ENCODE measurements around the gene DAPK2.
"Not testable (repeated sequence)": the region's sequence is repeated elsewhere in the genome, so short reads cannot be mapped to it uniquely, and the experiment has no call there.

DAPK2 gene

DNA sequence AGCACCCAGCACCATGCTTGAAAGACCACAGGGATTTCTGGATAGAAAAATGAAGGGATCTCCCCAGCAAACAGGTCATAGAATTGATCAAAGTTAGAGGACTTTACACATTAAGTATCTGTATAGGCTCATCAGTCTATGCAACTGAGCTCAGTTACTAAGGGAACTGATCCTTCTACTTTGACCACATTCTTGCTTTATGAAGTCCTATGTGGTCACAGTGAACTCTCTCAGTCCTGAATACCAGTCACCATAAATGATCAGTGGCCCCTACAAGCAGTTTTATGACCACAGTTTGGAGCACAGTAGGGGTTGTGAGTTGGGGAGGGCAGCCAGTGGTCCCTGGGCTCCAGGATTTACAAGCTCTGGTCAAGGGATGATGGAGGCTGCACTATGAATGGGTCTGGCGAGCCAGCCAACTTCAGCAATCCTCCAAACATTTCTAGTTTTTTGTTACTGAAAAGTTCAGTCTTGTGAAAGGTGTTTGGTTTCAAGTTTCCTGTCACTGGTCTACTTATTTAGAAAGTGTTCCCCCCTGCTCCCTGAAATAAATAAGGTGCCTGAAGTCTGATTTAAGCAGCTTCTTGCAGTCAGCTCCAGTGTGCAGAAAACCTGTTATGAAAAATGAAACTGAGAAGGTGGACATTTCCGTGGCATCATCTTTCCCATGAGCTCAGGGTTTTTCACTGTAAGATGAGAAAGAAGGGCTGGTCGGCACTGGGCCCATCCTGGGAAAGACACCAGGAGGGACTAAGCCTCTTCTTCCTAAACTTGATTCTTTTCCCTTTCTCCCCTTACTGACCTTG lies 75.5 kb downstream of the DAPK2 start:
- no peak for DNase-seq

DNA sequence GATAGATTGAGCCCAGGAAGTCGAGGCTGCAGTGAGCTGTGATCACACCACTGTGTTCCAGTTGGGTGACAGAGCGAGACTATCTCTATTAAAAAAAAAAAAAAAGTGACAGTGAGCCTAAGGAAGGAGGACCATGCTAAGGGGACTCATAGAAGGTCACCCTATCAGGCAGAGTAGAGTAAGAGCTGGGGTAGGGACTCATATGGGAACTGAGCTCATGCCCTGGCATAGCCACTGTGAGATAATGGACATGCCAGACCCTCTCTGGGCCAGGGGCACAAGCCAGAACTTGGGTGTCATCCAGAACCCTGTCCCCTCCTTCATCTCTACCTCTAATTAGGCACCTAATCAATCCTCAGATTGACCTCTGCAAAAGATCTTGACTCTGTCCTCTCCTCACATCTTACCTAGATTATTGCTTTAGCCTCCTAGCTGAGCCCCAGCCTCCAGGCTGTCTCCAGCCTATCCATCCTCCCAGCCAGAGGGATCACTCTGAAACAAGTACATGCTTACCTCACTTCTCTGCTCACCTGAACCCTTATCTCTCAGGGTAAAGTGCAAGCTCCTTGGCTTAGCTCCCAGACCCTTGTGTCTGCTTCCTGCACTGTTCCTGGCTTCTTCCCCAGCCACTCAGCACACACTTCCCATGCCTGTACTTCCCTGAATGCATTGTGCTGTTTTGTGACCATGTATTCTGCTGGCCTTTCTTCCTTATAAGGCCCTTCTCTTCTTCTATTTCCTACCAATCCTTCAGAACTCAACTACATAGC lies 76.4 kb downstream of the DAPK2 start:
- no peak for DNase-seq

DNA sequence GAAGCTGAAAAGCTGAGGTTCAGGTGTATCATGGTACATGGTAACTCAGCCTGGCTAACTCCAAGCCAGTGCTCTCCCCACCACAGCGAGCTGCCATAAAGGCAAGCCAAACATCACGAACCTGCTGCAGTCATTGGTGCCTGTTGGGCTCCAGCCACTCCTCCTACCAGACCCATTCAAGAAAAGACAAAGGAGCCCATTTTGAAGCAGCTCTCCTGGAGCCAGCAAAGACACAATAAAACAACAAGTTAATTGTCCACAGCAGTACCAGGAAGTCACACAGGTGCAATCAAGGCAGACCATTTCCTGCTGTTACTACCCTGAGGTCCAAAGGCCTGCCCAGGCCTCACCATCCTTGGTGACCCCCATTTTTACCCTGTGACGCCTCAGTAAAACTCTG lies 77.6 kb downstream of the DAPK2 start:
- DNase-seq: no peak

DNA sequence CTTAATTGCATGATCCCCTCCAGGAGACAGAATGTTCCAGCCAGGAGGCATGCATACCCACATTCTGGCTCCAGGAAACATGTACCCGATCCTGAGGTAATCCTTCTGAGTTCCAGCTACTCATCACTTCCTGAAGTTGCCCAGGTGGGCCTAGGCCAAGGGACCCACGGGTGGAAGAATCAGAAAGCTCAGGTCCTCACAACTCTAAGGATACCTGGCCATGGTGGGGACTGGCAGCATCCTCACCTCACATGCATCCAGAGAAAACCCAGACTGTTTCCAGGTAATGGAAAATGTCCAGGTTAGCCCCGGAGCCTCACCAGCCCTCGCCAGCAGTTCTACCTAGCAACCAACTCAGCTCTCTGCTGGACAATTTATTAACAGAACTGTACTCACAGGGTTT lies 78.2 kb downstream of the DAPK2 start:
- no peak for DNase-seq

DNA sequence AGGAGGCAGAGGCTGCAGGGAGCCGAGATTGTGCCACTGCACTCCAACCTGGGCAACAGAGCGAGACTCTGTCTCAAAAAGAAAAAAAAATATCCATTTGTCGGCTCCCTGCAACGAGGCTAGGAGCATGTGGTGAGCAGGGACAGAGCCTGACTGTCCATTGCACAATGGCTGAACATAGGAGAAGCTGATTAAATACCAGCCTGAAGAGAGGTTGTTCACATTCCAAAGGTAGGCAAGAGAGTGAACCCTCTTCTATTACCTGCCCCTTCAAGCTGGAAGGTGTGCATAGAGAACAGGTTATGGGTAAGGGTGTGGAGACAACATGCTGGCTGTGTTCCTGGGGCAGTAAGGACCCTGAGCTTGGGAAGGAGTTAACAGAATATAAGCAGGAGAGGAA lies 78.7 kb downstream of the DAPK2 start:
- DNase-seq: no peak

DNA sequence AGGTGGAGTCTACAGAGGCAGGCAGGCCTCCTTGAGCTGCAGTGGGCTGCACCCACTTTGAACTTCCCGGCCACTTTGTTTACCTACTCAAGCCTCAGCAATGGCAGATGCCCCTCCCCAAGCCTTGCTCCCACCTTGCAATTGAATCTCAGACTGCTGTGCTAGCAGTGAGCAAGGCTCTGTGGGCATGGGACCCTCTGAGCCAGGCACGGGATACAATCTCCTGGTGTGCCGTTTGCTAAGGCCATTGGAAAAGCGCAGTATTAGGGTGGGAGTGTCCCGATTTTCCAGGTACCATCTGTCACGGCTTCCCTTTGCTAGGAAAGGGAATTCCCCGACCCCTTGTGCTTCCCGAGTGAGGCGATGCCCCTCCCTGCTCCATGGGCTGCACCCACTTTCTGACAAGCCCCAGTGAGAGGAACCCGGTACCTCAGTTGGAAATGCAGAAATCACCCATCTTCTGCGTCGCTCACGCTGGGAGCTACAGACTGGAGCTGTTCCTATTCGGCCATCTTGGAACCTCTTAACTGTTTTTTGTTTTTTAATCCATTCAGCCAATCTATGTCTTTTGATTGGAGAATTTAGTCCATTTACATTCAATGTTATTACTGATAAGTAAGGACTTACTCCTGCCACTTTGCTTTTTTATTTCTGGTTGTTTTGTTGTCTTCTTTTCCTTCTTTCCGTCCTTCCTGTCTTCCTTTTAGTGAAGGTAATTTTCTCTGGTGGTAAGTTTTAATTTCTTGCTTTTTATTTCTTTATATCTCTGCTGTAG lies 83.2 kb downstream of the DAPK2 start:
- not testable (repeated sequence) for DNase-seq

DNA sequence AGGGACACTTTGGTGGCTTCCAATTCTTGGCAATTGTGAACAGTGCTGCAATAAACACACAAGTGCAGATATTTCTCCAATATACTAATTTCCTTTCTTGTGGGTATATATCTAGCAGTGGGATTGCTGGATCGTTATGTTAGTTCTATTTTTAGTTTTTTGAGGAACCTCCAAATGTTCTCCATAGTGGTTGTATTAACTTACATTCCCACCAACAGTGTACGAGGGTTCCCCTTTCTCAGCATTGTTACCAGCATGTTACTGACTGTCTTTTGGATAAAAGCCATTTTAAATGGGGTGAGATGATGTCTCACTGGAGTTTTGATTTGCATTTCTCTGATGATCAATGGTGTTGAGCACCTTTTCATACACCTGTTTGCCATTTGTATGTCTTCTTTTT lies 92.8 kb downstream of the DAPK2 start:
- no peak for DNase-seq

DNA sequence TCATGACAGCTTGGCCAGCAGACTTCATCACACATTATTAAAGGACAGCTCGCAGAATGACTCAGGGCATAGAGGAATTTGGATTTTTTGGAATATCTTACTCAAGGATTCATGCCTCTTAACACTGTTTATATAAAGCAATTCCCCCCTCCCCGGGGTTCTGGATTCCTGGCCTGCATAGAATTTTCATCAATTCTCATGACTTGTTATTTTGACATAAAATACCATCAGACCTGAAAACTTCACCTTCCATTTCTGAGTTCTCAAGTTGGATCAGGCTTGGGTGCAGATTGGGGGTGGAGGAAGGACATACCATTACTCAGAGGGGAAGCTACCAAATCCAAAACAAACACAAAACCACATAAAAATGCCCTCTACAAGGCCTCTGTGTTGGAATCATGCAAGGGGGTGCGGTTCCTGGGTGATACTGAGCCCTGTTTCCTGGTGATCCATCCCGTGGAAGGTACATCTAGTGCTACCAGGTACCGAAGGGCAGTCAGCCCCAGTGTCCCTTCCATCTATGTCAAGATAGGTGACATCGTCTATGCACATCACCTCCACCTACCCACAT lies 95.3 kb downstream of the DAPK2 start:
- DNase-seq: no peak

DNA sequence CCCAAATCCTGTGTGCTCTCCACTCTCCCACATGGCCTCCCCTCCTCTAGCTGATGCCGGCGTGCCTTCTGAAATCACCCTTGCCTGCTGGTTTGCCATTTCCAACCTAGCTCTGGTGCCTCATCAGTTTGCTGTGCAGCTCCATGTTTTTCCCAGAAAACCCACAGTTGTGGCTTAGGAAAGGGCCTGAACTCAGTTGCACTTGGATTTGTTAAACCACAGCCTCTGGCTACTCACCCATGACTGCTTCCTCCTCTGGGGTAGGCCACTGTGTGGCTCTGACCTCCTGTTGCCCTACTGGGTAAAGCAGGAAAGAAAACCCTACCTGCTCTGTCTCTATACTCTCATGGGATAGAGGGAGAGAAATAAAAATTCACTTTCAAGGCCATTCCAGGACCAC lies 97.3 kb downstream of the DAPK2 start:
- DNase-seq: no peak

DNA sequence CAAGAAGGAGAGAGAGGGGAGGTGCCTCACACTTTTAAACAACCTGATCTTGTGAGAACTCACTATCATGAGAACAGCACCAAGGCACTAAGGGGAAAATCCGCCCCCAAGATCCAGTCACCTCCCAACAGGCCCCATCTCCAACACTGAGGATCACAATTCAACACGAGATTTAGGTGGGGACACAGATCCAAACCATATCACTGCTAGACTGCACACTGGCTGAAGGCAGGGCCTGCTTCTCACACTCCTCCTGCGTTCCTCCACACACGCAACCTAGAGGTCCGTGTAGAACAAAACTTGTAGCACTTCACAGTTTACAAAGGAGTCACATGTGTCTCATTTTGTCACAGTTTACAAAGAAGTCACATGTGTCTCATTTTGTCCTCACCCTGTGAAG lies 97.8 kb downstream of the DAPK2 start:
- DNase-seq: no peak

DNA sequence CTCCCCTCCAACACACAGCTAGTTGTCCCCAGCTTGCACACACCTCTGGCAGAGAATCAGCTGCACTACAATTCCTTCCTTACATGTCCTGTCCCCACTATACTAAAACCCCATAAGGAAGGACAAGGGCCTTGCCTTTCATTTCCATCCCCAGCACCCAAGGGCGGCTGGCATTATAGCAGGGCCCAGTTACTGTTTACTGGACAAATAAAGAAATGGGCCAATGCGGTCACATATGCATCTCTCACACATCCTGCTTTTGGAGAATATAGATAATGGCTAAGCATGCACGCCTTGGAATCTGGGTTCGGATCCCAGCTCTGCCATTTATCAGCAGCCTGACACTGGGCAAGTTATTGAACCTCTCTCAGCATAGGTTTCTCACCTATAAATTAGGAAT lies 99.1 kb downstream of the DAPK2 start:
- DNase-seq: no peak

DNA sequence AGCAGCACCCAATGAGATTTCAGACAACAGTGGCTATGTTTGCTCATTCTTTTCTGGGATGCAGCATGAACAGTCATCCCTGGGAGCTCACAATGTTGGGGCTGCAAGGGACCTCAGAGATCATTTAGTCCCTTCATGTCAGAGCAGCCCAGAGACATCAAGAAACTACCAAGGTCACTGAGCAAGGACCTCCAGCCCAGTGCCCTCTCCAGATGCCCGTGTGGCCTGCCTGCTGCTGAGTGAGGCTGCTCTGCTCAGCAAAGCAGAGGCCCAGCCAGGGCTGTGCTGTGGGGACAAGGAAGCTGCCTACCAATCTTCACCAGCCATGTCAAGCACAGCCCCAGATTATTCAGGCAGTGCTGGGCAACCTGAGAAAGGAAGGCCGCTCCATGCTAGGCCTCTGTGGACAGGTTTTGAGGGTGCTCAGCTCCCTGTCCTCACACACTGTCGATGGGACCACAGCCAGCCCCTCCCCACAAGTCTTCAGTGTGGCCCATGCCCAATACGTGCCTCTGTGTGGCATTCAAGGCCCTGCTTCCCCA lies 99.7 kb downstream of the DAPK2 start:
- no peak for DNase-seq

DNA sequence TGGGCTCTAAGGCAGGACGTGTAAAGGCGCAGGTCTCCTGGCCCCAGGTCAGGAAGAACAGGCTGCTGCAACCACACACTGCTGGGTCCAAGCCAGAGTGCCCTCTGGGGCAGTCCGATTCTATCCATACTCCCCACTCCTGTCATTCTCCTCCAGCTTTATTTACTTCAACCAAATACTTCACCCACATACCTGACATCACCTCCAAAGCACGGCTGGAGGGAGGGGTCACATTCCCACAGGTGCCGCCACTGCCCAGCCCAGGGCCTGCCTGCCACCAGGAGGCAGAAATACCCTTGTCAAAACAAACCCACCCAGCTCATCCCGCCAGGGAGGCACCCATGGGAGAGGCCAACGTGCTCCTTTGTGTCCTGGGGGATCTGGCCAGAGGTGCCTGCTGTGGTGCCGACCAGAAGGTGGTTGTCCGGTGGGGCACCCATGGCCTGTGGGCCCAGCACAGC lies 100.4 kb downstream of the DAPK2 start:
- DNase-seq: no peak

DNA sequence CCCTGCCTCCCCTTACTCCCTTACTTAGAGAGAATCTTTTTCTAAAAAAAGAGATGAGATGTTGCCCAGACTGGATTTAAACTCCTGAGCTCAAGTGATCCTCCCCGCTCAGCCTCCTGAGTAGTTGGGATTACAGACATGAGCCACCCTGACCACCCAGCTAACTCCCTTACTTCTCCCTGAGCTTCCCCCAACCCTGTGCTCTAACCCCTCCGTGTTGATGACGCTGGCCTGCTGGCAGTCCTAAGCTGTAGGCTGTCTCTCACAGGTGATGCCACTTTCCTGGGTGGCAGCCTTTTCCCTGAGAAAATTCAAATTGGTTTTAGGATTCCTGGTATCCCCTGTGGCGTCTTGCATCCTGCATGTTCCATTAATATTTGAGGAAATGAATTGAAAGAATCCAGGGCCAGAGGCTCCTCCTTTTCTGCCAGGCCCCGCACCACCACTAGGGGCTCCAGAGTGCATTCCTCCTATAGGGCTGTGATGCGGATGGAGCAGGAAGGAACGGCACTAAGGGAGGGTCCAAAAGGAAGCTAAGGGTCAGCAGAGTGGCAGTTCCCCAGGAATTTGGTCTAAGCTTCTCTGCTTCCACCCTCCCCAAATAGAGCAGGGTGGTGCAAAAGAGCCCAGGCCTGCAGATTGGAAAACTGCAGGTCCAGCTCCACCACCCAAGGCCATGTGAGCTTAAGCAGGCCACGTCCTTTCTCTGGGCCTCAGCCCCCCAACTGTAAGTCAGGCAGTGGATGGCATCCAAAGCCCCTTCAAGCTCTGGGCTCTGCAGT lies 101.1 kb downstream of the DAPK2 start:
- peak; percentile 3 for DNase-seq

DNA sequence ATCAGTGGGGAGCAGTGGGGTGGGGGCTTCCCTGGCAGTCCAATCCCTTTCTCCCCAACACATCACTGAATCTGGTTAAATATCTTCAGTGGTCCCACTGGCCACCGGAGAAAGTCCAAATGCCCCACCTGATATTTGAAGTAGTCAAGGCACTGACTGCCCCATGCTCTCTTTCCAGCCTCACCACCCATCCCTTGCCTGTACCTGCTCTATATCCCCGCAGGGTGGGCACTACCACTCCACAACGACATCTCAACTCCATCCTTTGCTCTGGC lies 101.7 kb downstream of the DAPK2 start:
- no peak for DNase-seq

DNA sequence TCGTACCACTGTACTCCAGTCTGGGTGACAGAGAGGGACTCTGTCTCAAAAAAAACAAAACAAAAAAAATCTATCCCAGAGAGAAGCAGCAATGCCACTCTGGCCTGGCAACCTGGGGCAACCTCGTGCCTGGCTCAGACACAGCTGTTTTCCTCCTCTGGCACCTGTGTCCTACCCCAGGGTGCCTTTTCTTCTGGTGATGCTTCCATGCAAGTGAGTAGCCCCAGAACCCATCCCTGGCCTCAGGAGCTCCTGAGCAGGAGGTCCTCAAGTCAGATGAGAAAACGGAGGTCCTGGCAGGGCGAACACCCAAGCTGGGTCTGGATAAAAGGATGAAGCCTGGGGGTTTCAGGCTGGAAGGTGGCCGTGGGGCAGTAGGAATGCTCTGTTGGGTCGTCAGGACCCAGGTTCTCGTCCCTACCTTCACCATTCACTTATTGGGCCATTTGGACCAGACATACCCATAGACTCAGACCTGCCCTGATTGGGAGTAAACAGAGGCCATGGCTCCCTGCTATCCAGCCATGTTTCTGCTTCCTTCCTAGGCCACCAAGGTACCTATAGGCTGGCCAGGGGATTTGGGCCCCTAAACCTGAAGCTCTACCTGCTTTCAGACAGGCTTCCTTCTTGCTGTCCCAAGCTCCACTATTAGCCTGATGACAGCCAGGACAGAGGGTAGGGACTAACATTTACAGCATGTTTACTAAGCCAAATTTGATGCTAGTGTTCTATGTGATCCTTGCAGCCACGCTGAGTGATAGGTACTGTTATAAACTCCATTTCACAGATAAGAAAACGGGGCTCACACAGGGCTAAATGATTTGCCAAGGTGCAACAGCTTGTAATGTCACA lies 102.2 kb downstream of the DAPK2 start:
- no peak for DNase-seq

DNA sequence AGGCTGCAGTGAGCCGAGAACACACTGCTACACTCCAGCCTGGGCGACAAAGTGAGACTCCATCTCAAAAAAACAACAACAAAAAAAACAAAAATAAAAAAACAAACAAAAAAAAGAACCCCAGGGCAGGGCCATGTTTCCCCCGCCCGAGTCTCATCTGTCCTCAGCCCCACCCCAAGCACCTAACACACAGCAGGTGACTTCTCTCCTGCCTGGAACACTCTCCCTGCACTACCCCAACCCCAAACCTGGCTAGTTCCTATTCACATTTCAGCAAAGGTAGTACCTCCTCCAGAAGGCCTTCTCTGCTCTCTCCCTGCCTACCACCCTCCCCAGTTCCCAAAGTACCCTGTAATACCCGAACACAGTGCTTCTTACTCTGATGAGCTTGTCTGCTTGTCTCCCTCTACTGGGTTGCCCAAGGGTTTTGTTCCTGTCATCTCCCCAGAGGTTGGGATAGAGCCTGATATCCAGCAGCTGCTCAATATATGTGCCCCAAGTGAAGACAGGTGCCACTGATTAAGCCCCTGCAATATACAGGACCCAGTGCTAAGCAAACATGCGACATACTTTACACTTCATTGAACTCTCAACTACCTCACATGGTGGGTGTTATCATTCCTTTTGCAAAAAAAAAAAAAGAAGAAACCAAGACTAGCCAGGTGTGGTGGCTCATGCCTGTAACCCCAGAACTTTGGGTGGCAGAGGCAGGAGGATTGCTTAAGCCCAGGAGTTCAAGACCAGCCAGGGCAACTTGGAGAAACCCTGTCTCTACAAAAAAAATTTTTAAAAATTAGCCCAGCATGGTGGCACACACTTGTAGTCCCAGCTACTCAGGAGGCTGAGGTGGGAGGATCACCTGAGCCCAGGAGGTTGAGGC lies 103.6 kb downstream of the DAPK2 start:
- no peak for DNase-seq

DNA sequence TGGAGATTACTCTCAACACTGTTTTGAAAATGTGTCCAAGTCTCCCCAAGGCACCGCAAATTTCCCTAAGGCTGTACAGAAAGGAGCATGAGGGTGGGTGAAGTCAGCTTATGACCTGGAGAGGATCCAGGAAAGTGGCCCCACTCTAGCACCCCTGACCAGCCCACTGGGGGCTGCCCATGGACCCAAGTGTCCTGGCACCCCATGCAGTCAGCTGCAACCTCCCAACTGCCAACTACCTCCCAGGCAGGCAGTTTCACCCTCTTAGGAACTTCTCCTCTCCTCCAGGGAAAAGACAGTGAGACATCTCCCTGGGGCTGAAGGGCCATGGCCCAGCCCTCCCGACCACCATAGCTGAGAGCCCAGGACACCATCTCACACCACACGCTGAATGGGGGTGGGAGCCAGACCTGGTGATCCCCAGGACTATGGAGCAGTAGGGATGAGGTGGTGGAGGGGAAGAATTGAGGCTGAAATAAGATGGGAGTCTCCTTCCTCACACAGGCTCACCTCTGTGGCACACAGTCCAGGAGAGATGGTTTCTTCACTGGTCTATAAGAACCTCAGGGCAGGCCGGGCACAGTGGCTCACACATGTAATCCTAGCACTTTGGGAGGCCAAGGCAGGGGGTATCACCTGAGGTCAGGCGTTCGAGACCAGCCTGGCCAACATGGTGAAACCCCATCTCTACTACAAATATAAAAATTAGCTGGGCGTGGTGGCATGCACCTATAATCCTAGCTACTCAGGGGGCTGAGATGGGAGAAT lies 104.4 kb downstream of the DAPK2 start:
- no peak for DNase-seq

DNA sequence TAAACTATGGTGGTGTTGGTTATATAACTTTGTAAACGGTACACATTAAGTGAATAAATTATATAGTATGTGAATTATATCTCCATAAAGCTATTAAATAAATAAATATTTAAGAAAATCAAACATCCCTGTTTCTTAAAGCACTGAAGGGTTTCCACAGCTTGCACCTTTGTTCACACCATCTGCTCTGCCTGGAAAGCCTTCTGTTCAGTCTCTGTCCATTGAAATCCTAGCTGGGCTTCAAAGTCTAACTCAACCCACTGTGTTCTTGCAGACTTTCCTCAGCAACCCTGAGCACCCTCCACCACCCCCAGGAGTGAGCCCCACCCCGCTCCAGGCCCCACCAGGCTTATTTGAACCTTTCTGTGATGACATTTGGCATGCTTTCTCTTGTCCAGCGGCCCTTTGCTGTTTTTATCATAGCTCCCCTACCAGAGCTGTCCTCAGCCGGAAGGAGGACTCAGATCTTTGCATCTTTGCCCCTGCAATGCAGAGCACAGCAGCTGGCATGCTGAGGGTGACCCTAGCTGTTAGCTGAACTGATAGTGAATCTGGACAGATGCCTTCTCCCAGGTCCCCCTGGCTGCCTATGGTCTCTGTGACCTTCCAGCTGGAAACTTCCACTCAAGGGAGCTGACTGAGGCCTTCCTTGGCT lies 105.2 kb downstream of the DAPK2 start:
- no peak for DNase-seq
